K562 (cell line): ENCODE results near the gene CCDC88C. TPM values are rescaled to one million over a fixed set of nuclear protein-coding genes. Genes with fewer than 3 reads are reported as not detected.

Source experiments
- BHLHE40 ChIP-seq: IDR thresholded peaks from 2 replicates; pipeline ENCODE4 v1.6.1; 2011; ENCODE audit warnings: low read length, improper control_type of control experiment
- CBX2 ChIP-seq: fragments of 200-600 bp; sonication (generic); IDR thresholded peaks from one replicate; pipeline ENCODE4 v1.6.1; 2012; ENCODE audit warnings: mild to moderate bottlenecking, low read length, inconsistent platforms; ENCODE audit not compliant: insufficient read depth, poor library complexity, severe bottlenecking
- ESRRA ChIP-seq: fragments of 450-650 bp; IDR thresholded peaks from 2 replicates; pipeline ENCODE4 v1.6.1; 2014; ENCODE audit warnings: low read depth, mild to moderate bottlenecking, moderate library complexity, borderline replicate concordance
- NR2C1 ChIP-seq, 2 experiments: fragments of 450-650 bp; IDR thresholded peaks; 2 replicates each; pipeline ENCODE4 v1.6.1; 2017; ENCODE audit warnings: mild to moderate bottlenecking in 2 of 2, antibody characterized with exemption in 1 of 2, inconsistent platforms in 1 of 2, missing compliant biosample characterization in 1 of 2, missing genetic modification characterization in 1 of 2
- RBM14 ChIP-seq: fragments of 200-400 bp; formaldehyde crosslinking; IDR thresholded peaks from 2 replicates; pipeline ENCODE4 v1.6.1; 2018; ENCODE audit warnings: low read depth, mild to moderate bottlenecking, low read length, moderate library complexity, borderline replicate concordance; ENCODE audit not compliant: insufficient read depth
- SP1 ChIP-seq: sonication (generic); formaldehyde crosslinking; IDR thresholded peaks from 2 replicates; pipeline ENCODE4 v1.8.1; 2022; ENCODE audit warnings: mild to moderate bottlenecking, missing genetic modification reagents
- SREBF1 ChIP-seq: fragments of 150-350 bp; IDR thresholded peaks from 2 replicates; pipeline ENCODE4 v1.6.1; 2014; ENCODE audit warnings: antibody characterized with exemption, low read depth, low read length, borderline replicate concordance
- ZBTB34 ChIP-seq: fragments of 250-450 bp; sonication (Bioruptor Pico); IDR thresholded peaks from 2 replicates; pipeline ENCODE4 v1.8.0; 2021; ENCODE audit warnings: mild to moderate bottlenecking, moderate library complexity
- ZNF280A ChIP-seq: fragments of 450-650 bp; IDR thresholded peaks from 2 replicates; pipeline ENCODE4 v1.6.1; 2018; ENCODE audit warnings: mild to moderate bottlenecking, low read depth; ENCODE audit not compliant: partially characterized antibody
- ZNF324 ChIP-seq: fragments of 250-450 bp; sonication (Bioruptor Pico); IDR thresholded peaks from 2 replicates; pipeline ENCODE4 v1.4.0; 2020; ENCODE audit warnings: mild to moderate bottlenecking
- polyA plus RNA-seq, 8 experiments: library from polyadenylated mRNA; depleted of rRNA in 4 of 8; stranded (reverse) in 5 of 8; unstranded in 3 of 8; fragments of >200 nt; fragmentation: Nextera tagmentation in 2 of 8; fragmentation: Illumina TruSeq in 1 of 8; extraction: Ambion mirVana in 2 of 8; extraction: Trizol in 1 of 8; gene quantifications; 2 replicates each; pipeline versions ENCODE4 v1.2.1 to v1.2.3, GENCODE V29; 2011 to 2014; ENCODE audit warnings: inconsistent platforms in 1 of 8, missing spikeins in 1 of 8
- total RNA-seq, 7 experiments: library from RNA; depleted of rRNA in 6 of 7; stranded (reverse); fragments of >200 nt in 6 of 7; fragmentation: Illumina TruSeq in 2 of 7; extraction: Trizol in 2 of 7; gene quantifications; 2 replicates each; pipeline versions ENCODE4 v1.2.1 to v1.2.3, GENCODE V29; 2011 to 2021; ENCODE audit warnings: low replicate concordance in 1 of 7

CCDC88C gene
- total and polyA plus RNA-seq, 9 of the 15 experiments (the other 6 are each of a cell fraction or from before 2014, with no cell fraction given) = 0.62 to 22.5 (median 10.7) TPM

GRCh38 chr14:91398707-91399106 lies 18.9 kb downstream of the CCDC88C start (continued):
- TF ChIP-seq ZNF280A = no peak
- no peak for TF ChIP-seq SREBF1
- TF ChIP-seq ESRRA = no peak
- no peak for TF ChIP-seq ZBTB34 (CRISPR knock-in tag)
- TF ChIP-seq CBX2 = no peak
- no peak for TF ChIP-seq SP1 (CRISPR knock-in tag)
- no peak for TF ChIP-seq RBM14
- TF ChIP-seq NR2C1 (IDR thresholded peaks at IDR 0.05) = no peak
- TF ChIP-seq NR2C1 (tag; IDR thresholded peaks at IDR 0.05) = no peak
- TF ChIP-seq ZNF324 (CRISPR knock-in tag) = no peak
- TF ChIP-seq BHLHE40 = no peak
